HL-60 (cell line): Measurements from ENCODE around the gene ALDH4A1. TPM values are rescaled to one million over a fixed set of nuclear protein-coding genes. Genes with fewer than 3 reads are reported as not detected.

Experiments
- DNase-seq, 2 experiments: peaks; one replicate each; pipeline ENCODE4 v3.0.0-alpha.2; 2010 to 2020; ENCODE audit warnings: low read depth in 1 of 2, low spot score in 1 of 2
- H3K27ac ChIP-seq: fragments of 250-450 bp; sonication (Bioruptor Pico); replicated peaks from 2 replicates; pipeline ENCODE4 v1.5.1; 2020; ENCODE audit warnings: mild to moderate bottlenecking, moderate library complexity
- H3K27me3 ChIP-seq: fragments of 250-450 bp; sonication (Bioruptor Pico); 2 replicates; pipeline ENCODE4 v1.5.1; 2021; ENCODE audit warnings: mild to moderate bottlenecking, moderate library complexity; ENCODE audit not compliant: insufficient read depth, poor library complexity, severe bottlenecking
- H3K4me3 ChIP-seq: replicated peaks from 2 replicates; pipeline ENCODE4 v1.5.1; 2011; ENCODE audit warnings: mild to moderate bottlenecking, control low read depth, low read length; ENCODE audit not compliant: insufficient read depth
- CTCF ChIP-seq: IDR thresholded peaks from one replicate; pipeline ENCODE4 v1.5.1; 2011; ENCODE audit warnings: low read length, control low read depth, inconsistent platforms; ENCODE audit not compliant: insufficient read depth
- GABPA ChIP-seq: IDR thresholded peaks from 2 replicates; pipeline ENCODE4 v1.6.1; 2012; ENCODE audit warnings: low read depth
- POLR2AphosphoS5 ChIP-seq: IDR thresholded peaks from 2 replicates; pipeline ENCODE4 v1.6.1; 2012; ENCODE audit warnings: low read depth
- SPI1 ChIP-seq: IDR thresholded peaks from 2 replicates; pipeline ENCODE4 v1.6.1; 2012; ENCODE audit warnings: low read depth, mild to moderate bottlenecking, borderline replicate concordance
- microRNA-seq: library from miRNA; unstranded; fragments of <30 nt; microRNA quantifications from one replicate; pipeline ENCODE4, GENCODE V29; 2018
- TF ChIP-seq, protein P1 (sequence below): IDR thresholded peaks from 2 replicates; pipeline ENCODE4 v1.6.1; 2012; ENCODE audit warnings: low read depth; ENCODE audit not compliant: insufficient replicate concordance

ALDH4A1 gene

GRCh38 chr1:18828224-18828623 is 74.1 kb downstream of the ALDH4A1 start:
- no peak overlapping the region for H3K27ac ChIP-seq
- DNase-seq: no peak
- H3K4me3 ChIP-seq: no peak overlapping the region
- TF ChIP-seq, protein P1, sequence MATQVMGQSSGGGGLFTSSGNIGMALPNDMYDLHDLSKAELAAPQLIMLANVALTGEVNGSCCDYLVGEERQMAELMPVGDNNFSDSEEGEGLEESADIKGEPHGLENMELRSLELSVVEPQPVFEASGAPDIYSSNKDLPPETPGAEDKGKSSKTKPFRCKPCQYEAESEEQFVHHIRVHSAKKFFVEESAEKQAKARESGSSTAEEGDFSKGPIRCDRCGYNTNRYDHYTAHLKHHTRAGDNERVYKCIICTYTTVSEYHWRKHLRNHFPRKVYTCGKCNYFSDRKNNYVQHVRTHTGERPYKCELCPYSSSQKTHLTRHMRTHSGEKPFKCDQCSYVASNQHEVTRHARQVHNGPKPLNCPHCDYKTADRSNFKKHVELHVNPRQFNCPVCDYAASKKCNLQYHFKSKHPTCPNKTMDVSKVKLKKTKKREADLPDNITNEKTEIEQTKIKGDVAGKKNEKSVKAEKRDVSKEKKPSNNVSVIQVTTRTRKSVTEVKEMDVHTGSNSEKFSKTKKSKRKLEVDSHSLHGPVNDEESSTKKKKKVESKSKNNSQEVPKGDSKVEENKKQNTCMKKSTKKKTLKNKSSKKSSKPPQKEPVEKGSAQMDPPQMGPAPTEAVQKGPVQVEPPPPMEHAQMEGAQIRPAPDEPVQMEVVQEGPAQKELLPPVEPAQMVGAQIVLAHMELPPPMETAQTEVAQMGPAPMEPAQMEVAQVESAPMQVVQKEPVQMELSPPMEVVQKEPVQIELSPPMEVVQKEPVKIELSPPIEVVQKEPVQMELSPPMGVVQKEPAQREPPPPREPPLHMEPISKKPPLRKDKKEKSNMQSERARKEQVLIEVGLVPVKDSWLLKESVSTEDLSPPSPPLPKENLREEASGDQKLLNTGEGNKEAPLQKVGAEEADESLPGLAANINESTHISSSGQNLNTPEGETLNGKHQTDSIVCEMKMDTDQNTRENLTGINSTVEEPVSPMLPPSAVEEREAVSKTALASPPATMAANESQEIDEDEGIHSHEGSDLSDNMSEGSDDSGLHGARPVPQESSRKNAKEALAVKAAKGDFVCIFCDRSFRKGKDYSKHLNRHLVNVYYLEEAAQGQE: no peak
- no peak for TF ChIP-seq POLR2AphosphoS5
- TF ChIP-seq GABPA: no peak
- no peak for TF ChIP-seq SPI1
- TF ChIP-seq CTCF: no peak
- no peaks in the 10 kb centered on the region for H3K27me3 ChIP-seq

DNA sequence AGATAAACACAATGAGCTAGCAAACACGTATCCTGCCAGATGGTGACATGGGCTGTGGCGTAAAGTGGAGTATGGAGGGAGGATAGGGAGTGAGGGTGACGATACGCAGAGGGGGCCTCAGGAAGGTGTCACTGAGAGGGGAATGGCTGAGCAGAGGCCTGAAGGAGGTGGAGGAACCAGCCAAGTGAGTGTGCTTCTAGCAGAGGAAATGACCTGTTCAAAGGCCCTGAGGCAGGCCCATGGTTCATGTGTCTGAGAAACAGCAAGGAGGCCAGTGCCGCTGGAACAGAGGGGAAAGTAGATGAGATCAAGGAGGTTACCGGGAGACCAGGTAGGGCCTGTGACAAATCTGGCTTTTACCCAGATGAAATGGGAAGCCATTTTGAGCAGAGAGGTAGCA is 78.9 kb downstream of the ALDH4A1 start:
- Histone ChIP-seq H3K27ac (no peak overlapping the region), H3K27me3 (no peaks in the 10 kb centered on the region), H3K4me3 (no peak overlapping the region)
- TF ChIP-seq POLR2AphosphoS5 (no peak), CTCF (no peak), SPI1 (no peak), GABPA (no peak)
- TF ChIP-seq, protein P1: no peak
- DNase-seq: no peak

Small RNA genes lying within 50 kb of the gene (microRNA-seq; reads per million reads assigned to microRNA genes)
- not detected for gene MIR1290
- not detected for gene MIR4695
